ENCODE measurements around the gene GSG1L.
"Not testable (repeated sequence)": the region's sequence is repeated elsewhere in the genome, so short reads cannot be mapped to it uniquely, and the experiment has no call there.

Gene GSG1L

DNA sequence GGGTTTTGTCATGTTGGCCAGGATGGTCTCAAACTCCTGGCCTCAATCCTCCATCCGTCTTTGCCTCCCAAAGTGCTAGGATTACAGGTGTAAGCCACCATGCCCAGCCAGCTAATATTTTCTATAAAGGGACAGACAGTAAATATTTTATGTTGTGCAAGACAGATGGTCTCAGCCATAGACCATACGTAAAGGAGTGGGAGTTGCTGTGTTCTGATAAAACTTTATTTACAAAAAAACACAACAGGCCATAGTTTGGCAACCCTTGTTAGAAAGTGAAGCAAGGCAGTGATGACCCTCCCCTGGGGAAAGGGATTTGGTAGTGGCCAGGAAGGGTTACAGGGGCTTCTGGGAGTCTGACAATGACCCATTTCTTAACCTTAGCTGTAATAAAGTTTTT, 119.7 kb downstream of the GSG1L start:
- DNase-seq (ENCODE audit: low read depth in 1 of 2, low spot score in 1 of 2) = no peak
- no peaks in the 10 kb centered on the region for H3K27me3 ChIP-seq (ENCODE audit: insufficient read depth, poor library complexity, severe bottlenecking)
- H3K27ac ChIP-seq (replicated peaks) = no peak overlapping the region
- no peak overlapping the region for H3K4me3 ChIP-seq (replicated peaks; ENCODE audit: insufficient read depth, low read length)
- TF ChIP-seq SPI1 (IDR thresholded peaks at IDR 0.05; ENCODE audit: borderline replicate concordance, low read depth) (no peak), GABPA (IDR thresholded peaks at IDR 0.05; ENCODE audit: low read depth) (no peak), POLR2AphosphoS5 (IDR thresholded peaks at IDR 0.05; ENCODE audit: low read depth) (no peak)
- TF ChIP-seq, protein P1, sequence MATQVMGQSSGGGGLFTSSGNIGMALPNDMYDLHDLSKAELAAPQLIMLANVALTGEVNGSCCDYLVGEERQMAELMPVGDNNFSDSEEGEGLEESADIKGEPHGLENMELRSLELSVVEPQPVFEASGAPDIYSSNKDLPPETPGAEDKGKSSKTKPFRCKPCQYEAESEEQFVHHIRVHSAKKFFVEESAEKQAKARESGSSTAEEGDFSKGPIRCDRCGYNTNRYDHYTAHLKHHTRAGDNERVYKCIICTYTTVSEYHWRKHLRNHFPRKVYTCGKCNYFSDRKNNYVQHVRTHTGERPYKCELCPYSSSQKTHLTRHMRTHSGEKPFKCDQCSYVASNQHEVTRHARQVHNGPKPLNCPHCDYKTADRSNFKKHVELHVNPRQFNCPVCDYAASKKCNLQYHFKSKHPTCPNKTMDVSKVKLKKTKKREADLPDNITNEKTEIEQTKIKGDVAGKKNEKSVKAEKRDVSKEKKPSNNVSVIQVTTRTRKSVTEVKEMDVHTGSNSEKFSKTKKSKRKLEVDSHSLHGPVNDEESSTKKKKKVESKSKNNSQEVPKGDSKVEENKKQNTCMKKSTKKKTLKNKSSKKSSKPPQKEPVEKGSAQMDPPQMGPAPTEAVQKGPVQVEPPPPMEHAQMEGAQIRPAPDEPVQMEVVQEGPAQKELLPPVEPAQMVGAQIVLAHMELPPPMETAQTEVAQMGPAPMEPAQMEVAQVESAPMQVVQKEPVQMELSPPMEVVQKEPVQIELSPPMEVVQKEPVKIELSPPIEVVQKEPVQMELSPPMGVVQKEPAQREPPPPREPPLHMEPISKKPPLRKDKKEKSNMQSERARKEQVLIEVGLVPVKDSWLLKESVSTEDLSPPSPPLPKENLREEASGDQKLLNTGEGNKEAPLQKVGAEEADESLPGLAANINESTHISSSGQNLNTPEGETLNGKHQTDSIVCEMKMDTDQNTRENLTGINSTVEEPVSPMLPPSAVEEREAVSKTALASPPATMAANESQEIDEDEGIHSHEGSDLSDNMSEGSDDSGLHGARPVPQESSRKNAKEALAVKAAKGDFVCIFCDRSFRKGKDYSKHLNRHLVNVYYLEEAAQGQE (IDR thresholded peaks at IDR 0.05; ENCODE audit: insufficient replicate concordance, low read depth) = no peak
- TF ChIP-seq, protein P2, sequence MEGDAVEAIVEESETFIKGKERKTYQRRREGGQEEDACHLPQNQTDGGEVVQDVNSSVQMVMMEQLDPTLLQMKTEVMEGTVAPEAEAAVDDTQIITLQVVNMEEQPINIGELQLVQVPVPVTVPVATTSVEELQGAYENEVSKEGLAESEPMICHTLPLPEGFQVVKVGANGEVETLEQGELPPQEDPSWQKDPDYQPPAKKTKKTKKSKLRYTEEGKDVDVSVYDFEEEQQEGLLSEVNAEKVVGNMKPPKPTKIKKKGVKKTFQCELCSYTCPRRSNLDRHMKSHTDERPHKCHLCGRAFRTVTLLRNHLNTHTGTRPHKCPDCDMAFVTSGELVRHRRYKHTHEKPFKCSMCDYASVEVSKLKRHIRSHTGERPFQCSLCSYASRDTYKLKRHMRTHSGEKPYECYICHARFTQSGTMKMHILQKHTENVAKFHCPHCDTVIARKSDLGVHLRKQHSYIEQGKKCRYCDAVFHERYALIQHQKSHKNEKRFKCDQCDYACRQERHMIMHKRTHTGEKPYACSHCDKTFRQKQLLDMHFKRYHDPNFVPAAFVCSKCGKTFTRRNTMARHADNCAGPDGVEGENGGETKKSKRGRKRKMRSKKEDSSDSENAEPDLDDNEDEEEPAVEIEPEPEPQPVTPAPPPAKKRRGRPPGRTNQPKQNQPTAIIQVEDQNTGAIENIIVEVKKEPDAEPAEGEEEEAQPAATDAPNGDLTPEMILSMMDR (IDR thresholded peaks at IDR 0.05; ENCODE audit: insufficient read depth, low read length) = no peak

DNA sequence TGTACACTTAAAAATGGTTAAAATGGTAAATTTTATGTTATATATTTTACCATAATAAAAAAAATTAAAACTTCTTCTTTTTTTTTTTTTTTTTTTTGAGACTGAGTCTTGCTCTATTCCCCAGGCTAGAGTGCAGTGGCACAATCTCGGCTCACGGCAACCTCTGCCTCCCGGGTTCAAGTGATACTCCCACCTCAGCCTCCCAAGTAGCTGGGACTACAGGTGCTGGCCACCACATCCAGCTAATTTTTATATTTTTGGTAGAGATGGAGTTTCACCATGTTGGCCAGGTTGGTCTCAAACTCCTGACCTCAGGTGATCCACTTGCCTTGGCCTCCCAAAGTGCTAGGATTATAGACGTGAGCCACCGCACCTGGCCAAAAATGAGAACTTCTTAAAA, 121.4 kb downstream of the GSG1L start:
- not testable (repeated sequence) for H3K27me3 ChIP-seq (ENCODE audit: insufficient read depth, poor library complexity, severe bottlenecking); H3K27ac ChIP-seq (replicated peaks); H3K4me3 ChIP-seq (replicated peaks; ENCODE audit: insufficient read depth, low read length); DNase-seq (ENCODE audit: low read depth in 1 of 2, low spot score in 1 of 2)

DNA sequence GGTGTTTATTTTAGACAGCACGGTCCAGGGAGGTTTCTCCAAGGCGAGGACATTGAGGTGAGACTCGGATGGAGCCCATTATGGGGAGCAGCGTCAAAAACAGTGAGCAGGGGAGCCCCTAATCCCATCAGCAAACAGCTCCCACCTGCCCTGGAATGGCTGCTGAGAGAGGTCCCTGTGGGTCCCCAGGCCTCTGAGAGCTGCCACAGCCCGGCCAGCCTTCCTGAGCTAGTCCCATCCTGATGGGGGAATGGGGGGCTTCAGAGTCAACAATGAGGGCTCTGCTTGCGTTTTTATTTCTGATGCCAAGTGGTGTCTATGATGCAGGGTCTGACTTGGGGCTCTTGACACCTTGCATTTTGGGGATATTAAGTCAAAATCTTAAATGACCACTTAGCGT, 128.4 kb downstream of the GSG1L start:
- Histone ChIP-seq H3K27ac (replicated peaks) (no peak overlapping the region), H3K4me3 (replicated peaks; ENCODE audit: insufficient read depth, low read length) (no peak overlapping the region), H3K27me3 (ENCODE audit: insufficient read depth, poor library complexity, severe bottlenecking) (no peaks in the 10 kb centered on the region)
- no peak for DNase-seq (ENCODE audit: low read depth in 1 of 2, low spot score in 1 of 2)
- TF ChIP-seq POLR2AphosphoS5 (IDR thresholded peaks at IDR 0.05; ENCODE audit: low read depth) = no peak
- no peak for TF ChIP-seq GABPA (IDR thresholded peaks at IDR 0.05; ENCODE audit: low read depth)
- no peak for TF ChIP-seq SPI1 (IDR thresholded peaks at IDR 0.05; ENCODE audit: borderline replicate concordance, low read depth)
- TF ChIP-seq, protein P2 (IDR thresholded peaks at IDR 0.05; ENCODE audit: insufficient read depth, low read length) = no peak
- TF ChIP-seq, protein P1 (IDR thresholded peaks at IDR 0.05; ENCODE audit: insufficient replicate concordance, low read depth) = no peak

DNA sequence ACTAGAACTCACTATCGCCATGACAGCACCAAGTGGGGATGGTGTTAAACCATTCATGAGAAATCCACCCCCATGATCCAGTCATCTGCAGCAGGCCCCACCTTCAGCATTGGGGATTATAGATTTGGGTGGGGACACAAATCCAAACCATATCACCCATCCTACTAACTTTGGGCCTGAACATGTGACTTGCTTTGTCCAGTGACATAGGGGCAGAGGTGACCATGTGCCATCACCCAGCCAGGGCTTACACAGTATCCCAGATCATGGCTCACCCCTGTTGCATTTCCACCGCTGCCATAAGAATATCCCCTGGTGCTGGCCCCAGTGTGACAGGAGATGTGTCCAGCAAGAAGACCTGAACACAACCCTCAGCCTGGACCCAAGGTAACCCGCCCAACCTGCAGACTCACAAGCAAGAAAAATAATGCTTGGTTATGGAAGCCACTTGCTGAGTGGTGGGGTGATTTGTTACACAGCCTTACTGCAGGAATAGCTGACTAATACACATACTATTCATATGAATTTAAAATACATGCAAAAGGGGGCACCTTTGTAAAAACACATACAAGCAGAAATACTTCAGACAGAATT, 130.9 kb downstream of the GSG1L start:
- no peak for TF ChIP-seq GABPA (IDR thresholded peaks at IDR 0.05; ENCODE audit: low read depth)
- no peak for TF ChIP-seq SPI1 (IDR thresholded peaks at IDR 0.05; ENCODE audit: borderline replicate concordance, low read depth)
- no peak for TF ChIP-seq POLR2AphosphoS5 (IDR thresholded peaks at IDR 0.05; ENCODE audit: low read depth)
- TF ChIP-seq, protein P1 (IDR thresholded peaks at IDR 0.05; ENCODE audit: insufficient replicate concordance, low read depth) = no peak
- TF ChIP-seq, protein P2 (IDR thresholded peaks at IDR 0.05; ENCODE audit: insufficient read depth, low read length) = no peak
- H3K4me3 ChIP-seq (replicated peaks; ENCODE audit: insufficient read depth, low read length) = no peak overlapping the region
- no peak for DNase-seq (ENCODE audit: low read depth in 1 of 2, low spot score in 1 of 2)

More for the DNA sequence above, 130.9 kb downstream of the GSG1L start:
- no peak overlapping the region for H3K27ac ChIP-seq (replicated peaks)
- no peaks in the 10 kb centered on the region for H3K27me3 ChIP-seq (ENCODE audit: insufficient read depth, poor library complexity, severe bottlenecking)

Data from HL-60 (cell line).